Endothelial cell of umbilical vein (primary cell): ENCODE results near the gene DOCK7. TPM values are rescaled to one million over a fixed set of nuclear protein-coding genes. Genes with fewer than 3 reads are reported as not detected.

Experiments
- BruUV-seq: library from RNA; stranded (reverse); fragments of 400-500 nt; replicated peaks from 2 replicates; lab custom pipeline; 2021; lab: Mats Ljungman, UMichigan
- CTCF ChIA-PET: fragments of 300-600, 350-600 bp; sonication (Branson Sonifier 250); formaldehyde crosslinking; loops from one replicate; lab custom pipeline; 2021; ENCODE audit warnings: antibody characterized with exemption, inconsistent platforms; lab: Charles Lee
- POLR2A ChIA-PET: fragments of 300-600, 350-600 bp; sonication (Branson Sonifier 250); formaldehyde crosslinking; loops from one replicate; lab custom pipeline; 2021; ENCODE audit warnings: antibody characterized with exemption, inconsistent platforms; lab: Charles Lee
- DNase-seq: peaks from one replicate; pipeline ENCODE4 v3.0.0-alpha.2; 2011; ENCODE audit warnings: low read depth, low spot score
- FAIRE-seq: peaks from 2 replicates; lab custom pipeline; 2011; peaks lifted over from hg19 to GRCh38; lab: Jason Lieb, UNC
- H2AFZ ChIP-seq: 2 replicates; pipeline ENCODE4 v1.6.0; 2012; ENCODE audit warnings: low read depth, low read length, control low read depth, inconsistent platforms
- H3K27ac ChIP-seq: 2 replicates; pipeline ENCODE4 v1.5.1; 2011; ENCODE audit warnings: low read depth, mild to moderate bottlenecking, control low read depth, low read length, moderate library complexity; ENCODE audit not compliant: insufficient read depth
- H3K27me3 ChIP-seq, 2 experiments: 2 replicates each; pipeline versions ENCODE4 v1.6.0 to v1.6.1; 2011; ENCODE audit warnings: low read length in 2 of 2, mixed read lengths in 1 of 2; ENCODE audit not compliant: control insufficient read depth in 2 of 2, insufficient read depth in 2 of 2
- H3K36me3 ChIP-seq, 2 experiments: 2 replicates in 1 of 2; 3 replicates in 1 of 2; pipeline ENCODE4 v1.5.1; 2011; ENCODE audit warnings: low read length in 2 of 2, mild to moderate bottlenecking in 1 of 2, moderate library complexity in 1 of 2; ENCODE audit not compliant: control insufficient read depth in 2 of 2, insufficient read depth in 2 of 2; ENCODE audit errors: extremely low read depth in 1 of 2
- H3K4me1 ChIP-seq: 3 replicates; pipeline ENCODE4 v1.5.1; 2011; ENCODE audit warnings: mild to moderate bottlenecking, low read length; ENCODE audit not compliant: control insufficient read depth, insufficient read depth; ENCODE audit errors: extremely low read depth
- H3K4me2 ChIP-seq: 2 replicates; pipeline ENCODE4 v1.6.1; 2011; ENCODE audit warnings: low read length, control low read depth, mixed read lengths; ENCODE audit not compliant: insufficient read depth
- H3K4me3 ChIP-seq, 3 experiments: fragments of 200-600 bp in 1 of 3; sonication (generic), shearing (Covaris generic) in 1 of 3; replicated peaks in 1 of 3; 2 replicates each; pipeline ENCODE4 v1.5.1; 2011 to 2016; ENCODE audit warnings: control low read depth in 3 of 3, low read length in 3 of 3, mild to moderate bottlenecking in 2 of 3, inconsistent platforms in 1 of 3, low read depth in 1 of 3, moderate library complexity in 1 of 3; ENCODE audit not compliant: insufficient read depth in 1 of 3
- H3K79me2 ChIP-seq: 2 replicates; pipeline ENCODE4 v1.6.0; 2012; ENCODE audit warnings: low read length, inconsistent platforms; ENCODE audit not compliant: control insufficient read depth, insufficient read depth
- H3K9ac ChIP-seq: replicated peaks from 2 replicates; pipeline ENCODE3; 2011; ENCODE audit warnings: low read length, control low read depth; ENCODE audit not compliant: insufficient read depth; ENCODE audit errors: extremely low read depth
- H3K9me1 ChIP-seq: replicated peaks from 3 replicates; pipeline ENCODE4 v1.6.0; 2011; ENCODE audit warnings: mild to moderate bottlenecking, low read length; ENCODE audit not compliant: control insufficient read depth, insufficient read depth; ENCODE audit errors: extremely low read depth
- H3K9me3 ChIP-seq: replicated peaks from 2 replicates; pipeline ENCODE4 v1.5.1; 2012; ENCODE audit warnings: low read length, inconsistent platforms; ENCODE audit not compliant: control insufficient read depth, insufficient read depth
- H4K20me1 ChIP-seq: replicated peaks from 2 replicates; pipeline ENCODE3; 2011; ENCODE audit warnings: mild to moderate bottlenecking, low read length; ENCODE audit not compliant: control insufficient read depth, insufficient read depth; ENCODE audit errors: extremely low read depth
- EZH2 ChIP-seq: IDR thresholded peaks from 2 replicates; pipeline ENCODE4 v1.6.1; 2012; ENCODE audit warnings: borderline replicate concordance, low read depth, mild to moderate bottlenecking, moderate library complexity, low read length, inconsistent platforms; ENCODE audit not compliant: severe bottlenecking
- FOS ChIP-seq: IDR thresholded peaks from 2 replicates; pipeline ENCODE4 v1.6.1; 2011; ENCODE audit warnings: mild to moderate bottlenecking, low read length, moderate library complexity, borderline replicate concordance; ENCODE audit not compliant: insufficient read depth
- GATA2 ChIP-seq: IDR thresholded peaks from 2 replicates; pipeline ENCODE4 v1.7.0; 2011; ENCODE audit warnings: low read depth, mild to moderate bottlenecking, moderate library complexity, mixed read lengths, low read length; ENCODE audit not compliant: insufficient read length, insufficient read depth
- JUN ChIP-seq: IDR thresholded peaks from 2 replicates; pipeline ENCODE4 v1.6.1; 2011; ENCODE audit warnings: borderline replicate concordance, low read depth; ENCODE audit not compliant: insufficient read length, insufficient read depth
- MYC ChIP-seq: IDR thresholded peaks from one replicate; pipeline ENCODE4 v1.6.1; 2011; ENCODE audit warnings: mild to moderate bottlenecking, low read depth, low read length
- POLR2A ChIP-seq: IDR thresholded peaks from 2 replicates; pipeline ENCODE4 v1.6.1; 2012; ENCODE audit warnings: low read depth, mild to moderate bottlenecking, control low read depth, low read length
- POLR2AphosphoS5 ChIP-seq: IDR thresholded peaks from 2 replicates; pipeline ENCODE4 v1.6.1; 2012; ENCODE audit warnings: low read depth, mild to moderate bottlenecking, control low read depth, low read length, moderate library complexity; ENCODE audit not compliant: insufficient read depth
- dilution Hi-C: fragments of 300-500 bp; cut with MboI; formaldehyde crosslinking; loops from one replicate; pipeline ENCODE4 v1.15.0; 2019; ENCODE audit warnings: low sequenced_read_pairs; ENCODE audit not compliant: extremely low pct_ligation_motif_present
- intact Hi-C: fragments of 100-400 bp; cut with micrococcal nuclease; formaldehyde crosslinking; loops from one replicate; pipeline ENCODE4 v1.10.0; 2022
- polyA plus RNA-seq, 4 experiments: library from polyadenylated mRNA; depleted of rRNA in 3 of 4; stranded (reverse) in 3 of 4; unstranded in 1 of 4; fragments of >200 nt; gene quantifications; 2 replicates each; pipeline versions ENCODE4 v1.2.1 to v1.2.3, GENCODE V29; 2011 to 2012; ENCODE audit warnings: missing spikeins in 1 of 4
- total RNA-seq: library from RNA; stranded (reverse); gene quantifications from 2 replicates; pipeline ENCODE4 v1.2.3, GENCODE V29; 2021
- TF ChIP-seq, protein P1 (sequence below): IDR thresholded peaks from 2 replicates; pipeline ENCODE4 v1.6.1; 2011; ENCODE audit not compliant: insufficient read depth, insufficient read length
- TF ChIP-seq, protein P2 (sequence below), 2 donors: IDR thresholded peaks; 1 replicate in 1 of 2; 2 replicates in 1 of 2; pipeline ENCODE4 v1.5.1; 2011; ENCODE audit warnings: low read length in 2 of 2, mild to moderate bottlenecking in 2 of 2, moderate library complexity in 2 of 2, control low read depth in 1 of 2, inconsistent platforms in 1 of 2, low read depth in 1 of 2; ENCODE audit not compliant: insufficient read depth in 1 of 2; ENCODE audit errors: extremely low read depth in 1 of 2

The DOCK7 gene
- total and polyA plus RNA-seq, 2 donors (not counting 3 experiments of a cell fraction or from before 2014, with no cell fraction given): 9.4 to 31.9 TPM

DNA sequence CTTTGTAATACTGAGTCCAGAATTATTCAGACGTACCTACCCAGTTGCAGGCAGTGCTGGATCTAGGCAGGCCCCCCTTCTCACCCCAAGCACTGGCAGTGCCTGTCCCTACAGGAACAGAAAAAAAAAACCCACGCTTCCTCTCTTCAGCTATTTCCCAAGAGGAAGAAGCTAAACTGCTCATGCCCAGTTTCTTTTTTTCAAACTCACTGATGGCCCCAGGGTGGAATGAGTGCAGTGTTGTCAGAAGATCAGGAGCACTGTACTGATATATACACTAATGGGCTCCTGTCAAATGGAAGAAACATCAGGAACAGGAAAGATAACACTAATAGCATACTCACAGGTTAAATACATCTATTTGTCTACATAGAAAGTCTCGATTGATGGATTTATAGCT is 28.2 kb upstream of the DOCK7 start:
- no peak overlapping the region for H2AFZ ChIP-seq
- intact Hi-C loops: no loop called here
- BruUV-seq: no TSS peak

More for the DNA sequence above, 28.2 kb upstream of the DOCK7 start:
- H3K4me2 ChIP-seq: no peak overlapping the region
- H3K9me3 ChIP-seq: no peaks in the 10 kb centered on the region
- peaks cover 5% of the 10 kb centered on the region for H3K4me1 ChIP-seq
- ChIA-PET POLR2A (no interaction called here), CTCF (interaction anchor here (1.0 kb wide), 1 partner anchor 9 kb away, joined by 3 read pairs; no protein-coding TSS in a partner anchor)
- H4K20me1 ChIP-seq: no peaks in the 10 kb centered on the region
- H3K27me3 ChIP-seq: peaks cover 2 to 6% of the 10 kb centered on the region in 2 experiments
- TF ChIP-seq POLR2A: no peak
- no peak for TF ChIP-seq FOS
- TF ChIP-seq EZH2: no peak
- no peak for TF ChIP-seq GATA2
- no peak for TF ChIP-seq JUN
- TF ChIP-seq, protein P1, sequence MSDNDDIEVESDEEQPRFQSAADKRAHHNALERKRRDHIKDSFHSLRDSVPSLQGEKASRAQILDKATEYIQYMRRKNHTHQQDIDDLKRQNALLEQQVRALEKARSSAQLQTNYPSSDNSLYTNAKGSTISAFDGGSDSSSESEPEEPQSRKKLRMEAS: no peak
- TF ChIP-seq, protein P2, sequence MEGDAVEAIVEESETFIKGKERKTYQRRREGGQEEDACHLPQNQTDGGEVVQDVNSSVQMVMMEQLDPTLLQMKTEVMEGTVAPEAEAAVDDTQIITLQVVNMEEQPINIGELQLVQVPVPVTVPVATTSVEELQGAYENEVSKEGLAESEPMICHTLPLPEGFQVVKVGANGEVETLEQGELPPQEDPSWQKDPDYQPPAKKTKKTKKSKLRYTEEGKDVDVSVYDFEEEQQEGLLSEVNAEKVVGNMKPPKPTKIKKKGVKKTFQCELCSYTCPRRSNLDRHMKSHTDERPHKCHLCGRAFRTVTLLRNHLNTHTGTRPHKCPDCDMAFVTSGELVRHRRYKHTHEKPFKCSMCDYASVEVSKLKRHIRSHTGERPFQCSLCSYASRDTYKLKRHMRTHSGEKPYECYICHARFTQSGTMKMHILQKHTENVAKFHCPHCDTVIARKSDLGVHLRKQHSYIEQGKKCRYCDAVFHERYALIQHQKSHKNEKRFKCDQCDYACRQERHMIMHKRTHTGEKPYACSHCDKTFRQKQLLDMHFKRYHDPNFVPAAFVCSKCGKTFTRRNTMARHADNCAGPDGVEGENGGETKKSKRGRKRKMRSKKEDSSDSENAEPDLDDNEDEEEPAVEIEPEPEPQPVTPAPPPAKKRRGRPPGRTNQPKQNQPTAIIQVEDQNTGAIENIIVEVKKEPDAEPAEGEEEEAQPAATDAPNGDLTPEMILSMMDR (IDR thresholded peaks at IDR 0.05; ENCODE audit: extremely low read depth in 1 of 2, insufficient read depth in 1 of 2, low read depth in 1 of 2, low read length in 2 of 2): no peak
- TF ChIP-seq MYC: no peak
- TF ChIP-seq POLR2AphosphoS5: no peak
- no peak overlapping the region for H3K27ac ChIP-seq
- H3K9me1 ChIP-seq: no peaks in the 10 kb centered on the region
- DNase-seq (no peak), FAIRE-seq (no peak)
- no peaks in the 10 kb centered on the region for H3K79me2 ChIP-seq
- no peaks in the 10 kb centered on the region for H3K36me3 ChIP-seq
- no peak overlapping the region for H3K4me3 ChIP-seq
- H3K9ac ChIP-seq: no peak overlapping the region
- dilution Hi-C loops: no loop called here
